GM18858 (cell line): Measurements from ENCODE around the gene CIB4.

ENCODE experiments used
- ATAC-seq: cut with Tn5 transposase; IDR thresholded peaks from one replicate; pipeline ENCODE4 v1.9.1; 2021; ENCODE audit not compliant: unreplicated experiment

The CIB4 gene

DNA sequence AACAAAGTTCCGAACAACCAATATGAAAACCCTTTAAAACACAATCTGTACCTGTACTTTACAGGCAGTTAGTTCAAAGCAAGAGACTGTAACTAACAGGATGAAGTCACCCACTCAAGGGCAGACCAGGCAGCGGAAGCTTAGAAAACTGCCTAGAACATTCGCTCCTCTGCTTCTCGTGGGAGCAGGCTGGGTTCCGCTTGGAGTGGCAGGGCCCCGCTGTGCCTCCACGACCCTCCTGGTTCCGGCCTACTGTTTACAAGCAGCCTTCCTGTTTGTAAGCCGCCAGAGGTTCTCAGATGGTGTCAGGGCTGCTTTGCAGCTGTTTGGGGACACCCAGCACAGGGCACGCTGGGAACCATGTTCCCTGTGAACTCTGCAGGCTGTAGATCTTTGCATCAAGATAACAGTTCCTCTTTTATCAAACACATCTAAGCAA, 31.3 kb downstream of the CIB4 start:
- ATAC-seq = no peak

DNA sequence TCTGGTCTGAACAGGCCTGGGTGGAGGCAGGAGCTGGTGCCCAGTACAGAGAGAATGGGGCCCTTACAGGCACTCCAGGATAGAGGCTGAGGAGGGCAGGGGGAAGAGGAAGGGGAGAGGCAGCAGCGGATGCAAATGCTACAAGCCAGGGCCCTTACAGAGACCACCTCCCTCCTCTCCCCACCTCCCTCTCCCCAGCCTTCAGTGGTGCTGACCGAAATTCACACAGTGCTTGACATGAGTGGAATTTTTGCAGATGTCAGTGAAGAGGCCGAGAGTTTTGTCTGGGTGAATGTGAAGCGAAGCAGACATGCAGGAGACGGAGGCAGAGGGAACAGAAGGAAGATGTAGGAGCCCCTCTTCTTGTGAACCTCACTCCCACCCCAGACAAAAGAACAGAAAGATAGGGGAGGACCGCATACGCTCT, 31.9 kb downstream of the CIB4 start:
- ATAC-seq = no peak

DNA sequence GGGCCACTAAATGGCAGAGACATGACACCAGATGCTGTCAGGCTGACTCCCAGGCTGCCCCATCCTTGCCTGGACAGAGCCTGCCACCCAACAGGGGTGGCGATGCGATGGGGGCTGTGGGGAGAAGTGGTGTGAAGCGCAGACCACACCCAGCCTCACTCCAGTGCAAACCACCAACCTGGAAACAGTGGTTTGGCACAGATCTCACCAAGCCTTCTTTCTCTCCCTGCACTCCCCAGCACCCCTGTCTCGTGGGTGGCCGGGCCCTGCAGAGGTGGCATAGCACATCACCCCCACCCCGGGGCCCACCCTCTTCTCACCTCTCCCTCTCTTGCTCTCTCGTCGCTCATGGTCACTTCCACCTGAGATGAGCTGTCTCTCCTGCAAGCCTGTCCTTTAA, 32.6 kb downstream of the CIB4 start:
- no peak for ATAC-seq

DNA sequence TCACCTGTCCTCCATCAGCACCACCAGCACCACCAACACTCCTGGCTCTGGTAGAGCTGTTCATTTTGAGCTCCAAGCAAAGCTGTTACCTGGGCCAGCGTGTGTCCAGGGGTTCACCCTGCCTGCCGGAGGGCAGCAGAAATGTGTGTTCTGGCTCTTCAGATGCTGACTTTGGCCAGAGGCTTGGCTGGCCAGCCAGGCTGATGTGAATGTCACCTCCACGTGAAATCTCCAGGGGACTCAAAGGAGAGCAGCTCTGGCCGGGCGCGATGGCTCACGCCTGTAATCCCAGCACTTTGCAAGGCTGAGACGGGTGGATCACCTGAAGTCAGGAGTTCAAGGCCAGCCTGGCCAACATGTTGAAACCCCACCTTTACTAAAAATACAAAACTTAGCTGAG, 33.5 kb downstream of the CIB4 start:
- no peak for ATAC-seq

DNA sequence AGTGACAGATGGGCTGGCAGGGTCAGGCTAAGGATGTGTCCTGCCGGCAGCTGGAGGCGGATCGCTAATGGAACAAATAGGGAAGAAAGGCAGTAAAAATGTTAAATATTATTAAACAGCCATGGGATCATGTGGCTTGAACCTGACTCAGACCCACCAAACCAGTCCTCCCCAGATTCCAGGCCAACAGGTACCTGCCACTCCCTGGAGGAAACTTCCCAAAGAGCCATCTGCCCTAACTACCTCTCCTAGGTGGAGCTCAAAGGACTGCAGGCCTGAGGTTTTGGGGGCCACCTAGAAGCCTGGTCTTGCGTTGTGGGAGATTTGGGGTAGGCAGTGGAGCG, 34.3 kb downstream of the CIB4 start:
- ATAC-seq = no peak

DNA sequence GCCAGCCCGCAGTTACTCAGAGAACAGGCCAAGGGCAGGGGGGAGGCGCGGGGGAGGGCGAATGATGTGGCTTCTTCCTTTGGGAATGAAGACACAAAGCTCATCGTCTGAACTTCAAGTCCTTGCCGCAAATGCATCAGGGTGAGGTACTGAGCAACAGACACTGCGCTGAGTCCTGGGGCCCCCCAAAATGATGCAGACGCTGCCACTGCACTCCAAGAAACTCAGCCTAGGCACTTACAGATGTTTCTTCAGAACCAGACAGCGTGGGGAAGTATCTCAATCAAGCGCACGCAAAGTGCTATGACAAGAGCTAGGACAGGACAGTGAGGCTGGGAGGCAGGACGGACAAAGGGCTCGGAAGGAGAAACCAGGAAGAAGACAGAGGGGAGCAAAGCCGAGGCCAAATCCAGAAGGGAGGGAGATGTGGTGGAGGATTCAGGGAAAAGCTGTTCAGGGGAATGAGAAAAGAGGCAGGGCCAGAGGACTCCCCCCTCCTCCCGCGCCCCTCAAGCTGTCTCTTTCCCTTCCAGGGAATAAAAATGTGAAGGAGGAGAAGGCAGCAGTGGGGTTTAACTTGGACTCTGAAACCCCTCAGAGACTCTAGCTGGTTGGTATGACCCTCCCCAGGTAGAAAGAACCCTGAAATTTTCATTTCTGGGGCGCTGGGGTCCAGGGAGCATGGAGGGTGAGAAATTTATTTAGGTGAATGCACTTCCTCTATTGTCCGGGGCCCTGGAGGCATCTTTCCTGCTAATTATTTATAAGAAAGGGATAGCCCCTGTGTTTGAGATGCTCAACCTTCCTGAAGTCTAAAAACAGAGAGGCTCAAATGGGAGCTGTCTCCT, 34.9 kb downstream of the CIB4 start:
- ATAC-seq = no peak

DNA sequence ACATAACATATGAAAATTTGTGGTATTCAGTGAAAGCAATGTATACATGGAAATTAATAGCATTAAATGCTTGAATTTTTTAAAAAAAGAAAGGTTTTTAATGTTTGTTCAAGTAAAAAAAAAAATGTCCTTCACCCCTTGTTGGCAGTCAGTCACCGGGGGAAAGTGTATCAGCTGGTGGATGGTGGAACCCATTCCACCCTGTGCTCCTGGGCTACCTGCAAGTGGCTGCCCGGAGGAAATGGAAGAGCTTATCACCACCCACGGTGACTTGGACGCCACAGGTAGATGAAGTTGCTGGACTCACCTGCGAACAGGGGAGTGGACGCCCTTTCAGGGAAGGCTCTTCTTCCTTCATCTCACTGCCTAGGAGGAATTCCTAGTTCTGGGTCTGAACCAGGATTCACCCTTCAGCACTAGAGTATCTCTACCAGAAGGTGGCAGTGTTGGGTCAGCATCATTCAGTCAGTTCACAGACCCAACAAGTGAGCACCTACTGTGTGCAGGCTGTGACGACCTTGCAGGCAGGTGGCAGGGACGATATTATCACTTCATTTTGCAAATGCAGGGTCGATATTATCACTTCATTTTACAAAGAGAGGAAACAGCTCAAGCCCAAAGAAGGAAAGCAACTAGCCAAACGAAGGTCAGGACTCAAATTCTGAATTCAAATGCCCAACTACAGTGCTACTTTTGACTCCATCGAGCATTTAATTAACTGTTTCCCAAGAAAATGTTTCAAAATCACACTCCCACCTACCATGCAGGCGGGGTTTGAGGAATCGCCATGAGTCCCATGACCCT, 35.8 kb downstream of the CIB4 start:
- no peak for ATAC-seq

DNA sequence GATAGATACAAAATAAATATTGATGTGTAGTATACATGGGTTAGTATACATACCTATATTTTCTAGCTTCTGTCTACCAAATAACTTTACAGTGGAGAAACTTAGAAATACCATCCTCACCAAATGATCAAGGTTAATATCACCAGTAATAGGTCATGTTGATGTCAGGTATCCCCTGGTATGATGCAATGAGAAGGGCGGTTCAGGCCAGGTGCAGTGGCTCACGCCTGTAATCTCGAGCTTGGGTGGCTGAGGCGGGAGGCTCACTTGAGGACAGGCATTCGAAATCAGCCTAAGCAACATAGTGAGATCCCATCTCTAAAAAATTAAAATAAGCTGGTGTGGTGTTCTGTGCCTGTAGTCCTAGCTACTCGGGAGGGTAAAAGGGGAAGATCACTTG, 38.6 kb downstream of the CIB4 start:
- no peak for ATAC-seq

DNA sequence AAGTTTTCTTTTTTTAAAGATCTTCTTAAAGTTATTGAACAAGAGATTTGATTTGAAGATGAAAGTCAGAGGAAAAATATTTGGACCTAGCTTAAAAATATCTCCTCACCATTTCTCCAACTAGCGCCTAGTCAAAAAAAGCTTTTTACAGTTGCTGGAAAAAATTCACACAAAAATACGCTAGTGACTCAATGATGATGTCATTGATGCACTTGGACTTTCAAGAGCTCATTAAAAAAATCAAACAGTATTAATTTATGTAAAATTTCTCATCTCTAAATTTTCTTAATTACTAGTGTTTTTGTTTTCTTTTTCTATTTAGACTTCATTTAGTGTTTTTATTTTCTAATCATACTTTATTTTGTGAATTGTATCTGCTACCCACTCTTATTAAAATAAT, 41.8 kb downstream of the CIB4 start:
- no peak for ATAC-seq

DNA sequence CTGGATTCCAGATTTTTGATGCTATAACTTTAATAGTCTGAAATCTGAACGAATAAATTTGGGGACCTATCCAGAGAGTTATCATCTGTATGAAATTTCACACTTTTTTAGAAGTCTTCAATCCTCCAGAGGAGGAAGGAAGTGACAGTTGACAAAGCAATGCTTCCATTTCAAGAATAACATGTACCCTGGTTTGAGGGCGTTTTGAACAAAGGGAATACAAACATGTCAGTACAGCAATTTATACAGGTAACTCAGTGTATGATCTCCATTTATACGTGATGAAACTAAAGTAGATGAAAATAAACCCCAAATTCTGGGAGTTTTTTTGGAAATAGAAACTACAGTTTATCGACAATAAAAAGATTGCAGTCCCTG, 42.2 kb downstream of the CIB4 start:
- no peak for ATAC-seq

DNA sequence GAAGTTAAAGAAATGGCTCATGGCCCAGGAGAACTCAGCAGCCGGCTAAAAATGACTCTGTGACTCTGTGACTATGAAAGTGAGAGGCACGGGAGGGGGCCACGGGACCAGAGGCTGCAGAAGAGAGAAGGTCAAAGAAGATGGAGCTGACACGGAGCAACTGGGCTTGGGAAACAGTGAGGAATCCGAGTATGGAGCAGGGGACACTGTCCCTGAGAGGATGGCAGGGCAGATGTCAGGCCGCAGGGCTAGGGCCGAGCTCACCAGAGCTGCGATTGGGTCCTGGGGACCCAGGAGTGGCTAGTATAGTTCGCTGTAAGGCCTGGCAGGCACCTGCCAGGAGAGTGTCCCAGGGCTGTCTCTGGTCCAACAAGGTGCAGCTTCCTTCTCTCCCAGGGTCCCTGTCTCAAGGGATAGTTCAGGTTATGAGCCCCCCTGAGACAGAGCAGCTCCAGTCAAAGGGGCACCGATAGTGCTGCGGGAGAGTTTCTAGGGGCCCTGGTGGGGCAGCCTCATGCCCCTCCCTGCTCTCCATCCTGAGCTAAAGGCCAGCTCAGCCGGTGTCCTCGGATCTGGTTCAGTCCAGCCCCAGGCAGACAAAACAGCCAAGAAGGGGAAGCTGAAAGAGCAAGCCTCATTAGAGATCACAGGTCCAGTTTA, 42.7 kb downstream of the CIB4 start:
- ATAC-seq = no peak

DNA sequence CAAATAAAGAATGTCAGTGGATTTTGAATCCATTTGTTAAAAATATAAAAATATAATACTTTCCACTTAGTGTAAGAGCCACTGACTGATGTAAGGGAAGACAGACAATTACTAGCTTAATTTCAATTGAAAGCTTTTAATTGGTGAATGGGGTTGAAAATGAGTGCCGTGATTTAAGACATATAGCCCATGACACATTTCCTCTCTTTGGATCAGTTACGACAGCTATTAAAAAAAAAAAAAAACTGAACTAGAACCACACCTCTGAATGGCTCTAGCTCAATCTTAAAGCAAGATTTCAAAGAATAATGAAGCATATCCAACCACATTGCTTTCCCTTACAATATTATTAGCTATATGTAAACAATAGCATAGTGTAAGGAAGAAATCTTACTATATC, 44.0 kb downstream of the CIB4 start:
- no peak for ATAC-seq

DNA sequence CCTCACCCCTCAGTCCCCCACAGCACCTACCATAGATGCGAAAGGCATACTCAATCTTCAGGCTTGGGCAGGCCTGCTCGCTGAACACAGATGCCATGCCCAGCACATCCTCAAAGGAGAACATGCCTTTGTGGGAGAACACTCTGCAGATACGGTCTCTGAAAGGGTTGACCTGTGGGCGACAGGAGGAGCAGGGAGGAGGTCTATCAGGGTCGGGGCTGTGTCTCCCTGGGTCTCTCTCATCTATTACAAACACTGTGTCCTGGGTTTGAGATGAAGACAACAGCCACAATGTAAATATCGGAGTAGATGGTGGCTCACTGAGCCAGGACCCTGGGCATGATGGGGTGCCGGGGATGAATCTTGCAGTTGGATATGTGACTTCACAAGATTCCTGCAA, 46.0 kb downstream of the CIB4 start:
- no peak for ATAC-seq

DNA sequence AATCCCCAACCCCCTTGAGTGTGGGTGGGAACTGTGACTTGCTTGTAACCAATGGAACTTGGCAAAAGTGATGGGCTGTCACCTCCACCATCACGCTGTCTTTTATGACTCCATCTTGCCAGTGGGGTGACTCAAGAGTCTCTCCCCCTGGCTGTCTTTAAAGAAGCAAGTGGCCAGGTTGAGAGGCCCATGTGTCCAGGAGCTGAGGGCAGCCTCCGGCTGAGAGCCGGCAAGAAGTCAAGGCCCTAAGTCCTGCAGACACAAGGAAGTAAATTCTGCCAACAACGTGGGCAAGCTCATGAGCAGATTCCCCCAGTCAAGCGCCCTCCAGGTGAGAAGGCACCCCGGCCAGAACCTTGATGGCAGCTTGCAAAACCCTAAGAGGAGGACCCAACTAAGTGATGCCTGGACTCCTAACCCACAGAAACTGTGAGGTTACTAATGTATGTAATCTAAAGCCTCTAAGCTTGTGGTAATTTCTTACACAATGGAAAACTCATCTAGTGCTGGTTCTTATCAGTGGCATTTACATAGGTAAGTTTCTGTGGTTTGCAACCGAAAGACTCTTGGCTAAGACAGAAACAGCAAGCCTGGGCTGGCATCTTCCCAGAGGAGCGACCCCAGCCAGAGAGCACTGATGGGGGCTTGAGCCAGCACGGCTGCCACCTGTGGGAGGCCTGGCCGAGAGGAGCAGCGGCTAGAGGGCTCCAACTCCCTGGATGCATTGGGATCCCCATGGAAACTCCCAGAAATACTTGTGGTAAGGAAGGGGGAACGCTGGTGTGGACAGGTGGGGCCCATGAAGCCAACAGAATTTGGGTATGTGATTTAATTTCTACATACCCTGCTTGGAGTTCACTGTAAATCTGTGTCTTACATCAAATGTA, 49.3 kb downstream of the CIB4 start:
- ATAC-seq = no peak

DNA sequence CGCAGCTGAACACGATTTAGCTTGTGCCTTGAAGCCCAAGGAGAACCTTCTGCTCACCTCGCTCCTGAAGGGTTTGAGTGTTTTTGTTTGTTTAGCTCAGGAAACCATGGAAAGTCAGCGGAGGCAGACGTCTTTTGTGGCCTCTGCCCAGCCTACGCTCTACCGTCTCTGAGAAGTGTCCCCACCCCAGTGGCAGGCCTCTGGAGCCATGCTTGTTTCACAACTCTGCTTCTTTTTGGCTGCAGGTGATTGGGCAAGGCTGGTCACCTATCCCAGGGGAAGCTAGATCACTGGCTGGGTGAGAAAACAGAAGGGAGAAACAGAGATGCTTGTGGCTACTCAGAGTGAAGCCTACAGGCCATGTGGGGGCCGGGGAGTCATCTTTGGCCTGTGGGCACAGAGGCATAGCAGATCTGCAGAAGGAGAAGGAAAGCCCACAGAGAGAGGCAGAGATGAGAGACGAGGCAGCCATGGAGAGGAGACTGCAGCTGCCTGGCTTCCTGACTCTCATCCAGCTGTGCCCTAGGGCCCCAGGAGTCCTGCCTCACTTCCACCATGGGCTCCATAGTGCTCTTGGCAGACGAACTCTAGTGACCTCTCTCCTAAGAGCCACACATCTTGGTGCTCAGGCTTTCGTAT, 50.1 kb downstream of the CIB4 start:
- no peak for ATAC-seq

DNA sequence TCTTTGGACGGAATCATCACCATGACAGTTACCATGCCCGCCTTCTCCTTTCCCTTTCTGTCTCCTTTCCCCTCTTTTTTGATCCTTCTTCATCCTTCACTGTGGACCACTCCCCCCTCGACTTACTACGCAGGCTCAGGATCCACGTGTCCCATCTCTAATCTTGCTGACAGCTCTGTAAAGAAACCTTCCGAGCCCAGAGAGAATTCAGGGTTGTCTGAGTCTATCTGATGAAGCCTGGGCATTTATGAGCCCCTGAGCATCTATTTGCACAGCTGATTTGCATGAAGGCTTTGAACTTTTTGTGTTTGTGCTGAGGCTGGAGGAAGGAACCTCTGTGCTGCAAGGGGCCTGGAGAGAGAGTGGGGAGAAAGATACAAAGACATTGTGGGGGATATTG, 50.7 kb downstream of the CIB4 start:
- ATAC-seq = no peak

DNA sequence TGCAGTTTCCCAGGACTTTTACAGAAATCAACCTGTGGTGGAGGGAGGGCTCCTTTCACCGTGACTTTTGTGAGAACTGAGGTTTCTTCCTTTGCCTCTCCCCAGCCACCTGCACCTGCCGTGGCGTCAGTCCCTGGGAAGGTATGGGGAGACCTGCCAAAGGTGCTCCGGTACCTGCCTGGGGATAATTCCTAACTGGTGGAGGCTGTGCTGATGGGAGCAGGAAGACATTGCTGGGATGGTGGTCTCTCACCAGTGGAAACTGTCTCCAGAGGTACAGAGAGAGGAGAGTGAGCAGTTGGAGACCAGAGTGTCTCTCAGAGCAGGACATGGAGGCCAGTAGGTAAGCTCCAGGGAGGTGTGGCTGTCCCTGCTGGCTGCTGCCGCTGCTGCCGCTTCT, 52.6 kb downstream of the CIB4 start:
- ATAC-seq = no peak

DNA sequence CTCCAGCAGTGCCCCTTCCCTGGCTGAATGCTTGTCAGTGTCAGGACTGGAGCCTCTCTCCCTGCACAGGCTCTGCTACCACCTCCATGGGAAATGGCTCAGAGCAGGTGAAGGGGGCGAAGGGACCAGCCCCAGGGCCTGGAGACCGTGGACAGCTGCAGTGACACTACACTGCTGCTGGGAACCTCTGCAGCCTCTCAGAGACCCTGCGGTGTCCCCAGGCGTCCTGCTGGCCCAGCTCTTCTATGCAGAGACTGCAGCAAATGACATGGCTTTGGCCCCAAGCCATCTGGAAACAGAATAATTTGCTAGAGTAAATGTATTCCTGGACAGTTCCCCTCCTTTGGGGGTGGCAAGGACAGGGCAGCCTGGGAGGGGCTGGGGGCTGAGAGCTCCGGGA, 53.2 kb downstream of the CIB4 start:
- no peak for ATAC-seq

DNA sequence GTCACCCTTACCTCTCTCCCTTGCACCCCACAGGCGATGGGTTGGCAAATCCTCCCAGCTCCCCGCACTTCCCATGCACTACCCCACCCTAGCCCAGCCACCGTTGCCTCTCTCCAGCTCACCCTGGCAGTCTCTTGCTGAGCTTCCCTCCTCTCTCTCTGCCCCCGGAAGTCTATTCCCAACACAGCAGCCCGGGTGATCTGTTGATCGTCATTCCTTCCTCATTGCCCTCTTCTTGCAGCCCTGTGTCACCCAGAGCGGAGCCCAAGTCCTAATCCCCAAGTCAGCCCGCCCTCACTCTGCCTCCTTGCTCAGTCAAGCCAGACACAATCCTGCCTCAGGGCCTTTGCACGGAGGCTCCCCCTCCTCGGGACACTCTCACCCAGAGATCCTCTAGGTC, 55.2 kb downstream of the CIB4 start:
- ATAC-seq = no peak

DNA sequence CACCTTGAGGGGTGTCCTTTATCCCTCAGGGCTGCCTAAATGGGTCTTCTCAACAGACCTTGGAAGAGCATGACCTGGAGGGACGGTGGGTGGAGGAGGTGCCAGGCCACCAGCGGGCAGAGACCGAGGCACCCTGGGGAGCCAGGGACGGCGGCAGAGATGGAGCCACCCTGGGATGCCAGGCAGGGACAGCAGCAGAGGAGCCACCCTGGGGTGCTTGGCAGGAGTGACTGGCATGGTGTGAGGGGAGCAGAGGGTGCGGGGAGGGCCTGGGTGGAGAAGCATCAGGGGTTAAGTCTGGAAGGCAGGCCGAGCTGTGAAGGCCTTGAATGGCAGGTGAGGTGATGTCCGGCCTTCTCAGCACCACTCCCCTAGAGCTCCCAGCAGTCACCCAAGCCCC, 56.1 kb downstream of the CIB4 start:
- no peak for ATAC-seq

DNA sequence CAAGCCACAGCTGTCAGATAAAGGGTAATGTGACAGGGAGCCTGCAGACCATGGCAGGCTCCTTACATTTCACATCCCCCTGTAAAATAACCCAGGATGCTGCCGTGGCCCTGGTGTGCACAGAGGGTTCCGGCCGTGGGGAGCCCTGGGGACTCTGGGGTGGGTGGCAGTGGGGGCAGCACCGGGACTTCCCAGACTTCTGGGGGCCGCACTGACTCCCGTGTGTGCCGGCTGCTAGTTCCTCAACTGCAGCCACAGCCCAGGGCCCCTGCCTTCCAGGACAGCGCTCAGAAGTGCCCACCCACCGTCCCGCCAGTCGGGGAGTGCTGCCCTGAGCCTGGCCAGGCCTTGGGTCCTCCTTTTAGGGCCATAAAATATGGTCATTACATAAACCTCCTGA, 56.5 kb downstream of the CIB4 start:
- ATAC-seq = no peak
